Endothelial cell of umbilical vein (primary cell): ENCODE data around the gene ALX3.

ENCODE experiments used
- POLR2A ChIP-seq: IDR thresholded peaks from 2 replicates; pipeline ENCODE4 v1.6.1; 2012; ENCODE audit warnings: low read depth, mild to moderate bottlenecking, control low read depth, low read length
- TF ChIP-seq, protein P1 (sequence below): IDR thresholded peaks from 2 replicates; pipeline ENCODE4 v1.6.1; 2011; ENCODE audit not compliant: insufficient read depth, insufficient read length
- TF ChIP-seq, protein P2 (sequence below), 2 donors: IDR thresholded peaks; 1 replicate in 1 of 2; 2 replicates in 1 of 2; pipeline ENCODE4 v1.5.1; 2011; ENCODE audit warnings: low read length in 2 of 2, mild to moderate bottlenecking in 2 of 2, moderate library complexity in 2 of 2, control low read depth in 1 of 2, inconsistent platforms in 1 of 2, low read depth in 1 of 2; ENCODE audit not compliant: insufficient read depth in 1 of 2; ENCODE audit errors: extremely low read depth in 1 of 2

DNA sequence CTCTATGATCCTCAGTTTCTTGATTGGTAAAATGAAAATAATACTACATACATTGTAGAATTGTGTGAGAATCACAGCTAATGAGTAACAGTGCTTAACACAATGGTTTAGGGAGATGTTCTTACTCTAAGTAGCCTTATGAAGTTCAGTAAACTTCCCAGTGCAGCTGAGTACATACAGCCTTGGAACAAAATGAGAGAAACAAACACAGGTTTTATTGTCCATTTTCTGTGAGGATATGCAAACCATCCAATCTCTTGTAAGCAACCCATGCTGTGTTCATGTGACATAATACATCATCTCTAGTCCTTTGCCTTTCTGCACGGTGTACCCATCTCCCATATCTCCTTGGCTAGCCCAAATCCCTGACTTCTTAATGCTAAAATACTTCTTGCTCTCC, 50.7 kb downstream of the ALX3 start:
- TF ChIP-seq, protein P1, sequence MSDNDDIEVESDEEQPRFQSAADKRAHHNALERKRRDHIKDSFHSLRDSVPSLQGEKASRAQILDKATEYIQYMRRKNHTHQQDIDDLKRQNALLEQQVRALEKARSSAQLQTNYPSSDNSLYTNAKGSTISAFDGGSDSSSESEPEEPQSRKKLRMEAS = no peak
- TF ChIP-seq, protein P2, sequence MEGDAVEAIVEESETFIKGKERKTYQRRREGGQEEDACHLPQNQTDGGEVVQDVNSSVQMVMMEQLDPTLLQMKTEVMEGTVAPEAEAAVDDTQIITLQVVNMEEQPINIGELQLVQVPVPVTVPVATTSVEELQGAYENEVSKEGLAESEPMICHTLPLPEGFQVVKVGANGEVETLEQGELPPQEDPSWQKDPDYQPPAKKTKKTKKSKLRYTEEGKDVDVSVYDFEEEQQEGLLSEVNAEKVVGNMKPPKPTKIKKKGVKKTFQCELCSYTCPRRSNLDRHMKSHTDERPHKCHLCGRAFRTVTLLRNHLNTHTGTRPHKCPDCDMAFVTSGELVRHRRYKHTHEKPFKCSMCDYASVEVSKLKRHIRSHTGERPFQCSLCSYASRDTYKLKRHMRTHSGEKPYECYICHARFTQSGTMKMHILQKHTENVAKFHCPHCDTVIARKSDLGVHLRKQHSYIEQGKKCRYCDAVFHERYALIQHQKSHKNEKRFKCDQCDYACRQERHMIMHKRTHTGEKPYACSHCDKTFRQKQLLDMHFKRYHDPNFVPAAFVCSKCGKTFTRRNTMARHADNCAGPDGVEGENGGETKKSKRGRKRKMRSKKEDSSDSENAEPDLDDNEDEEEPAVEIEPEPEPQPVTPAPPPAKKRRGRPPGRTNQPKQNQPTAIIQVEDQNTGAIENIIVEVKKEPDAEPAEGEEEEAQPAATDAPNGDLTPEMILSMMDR (IDR thresholded peaks at IDR 0.05; ENCODE audit: extremely low read depth in 1 of 2, insufficient read depth in 1 of 2, low read depth in 1 of 2, low read length in 2 of 2) = no peak
- no peak for TF ChIP-seq POLR2A
